GM12872 (cell line): ENCODE measurements around the gene PHF19.

Experiments
- TF ChIP-seq, protein P1 (sequence below): IDR thresholded peaks from 3 replicates; pipeline ENCODE4 v1.5.1; 2011; ENCODE audit warnings: low read depth, mild to moderate bottlenecking, low read length, moderate library complexity; ENCODE audit not compliant: insufficient read depth

PHF19 gene

GRCh38 chr9:120892748-120893610 is 16.0 kb upstream of the PHF19 start:
- TF ChIP-seq, protein P1, sequence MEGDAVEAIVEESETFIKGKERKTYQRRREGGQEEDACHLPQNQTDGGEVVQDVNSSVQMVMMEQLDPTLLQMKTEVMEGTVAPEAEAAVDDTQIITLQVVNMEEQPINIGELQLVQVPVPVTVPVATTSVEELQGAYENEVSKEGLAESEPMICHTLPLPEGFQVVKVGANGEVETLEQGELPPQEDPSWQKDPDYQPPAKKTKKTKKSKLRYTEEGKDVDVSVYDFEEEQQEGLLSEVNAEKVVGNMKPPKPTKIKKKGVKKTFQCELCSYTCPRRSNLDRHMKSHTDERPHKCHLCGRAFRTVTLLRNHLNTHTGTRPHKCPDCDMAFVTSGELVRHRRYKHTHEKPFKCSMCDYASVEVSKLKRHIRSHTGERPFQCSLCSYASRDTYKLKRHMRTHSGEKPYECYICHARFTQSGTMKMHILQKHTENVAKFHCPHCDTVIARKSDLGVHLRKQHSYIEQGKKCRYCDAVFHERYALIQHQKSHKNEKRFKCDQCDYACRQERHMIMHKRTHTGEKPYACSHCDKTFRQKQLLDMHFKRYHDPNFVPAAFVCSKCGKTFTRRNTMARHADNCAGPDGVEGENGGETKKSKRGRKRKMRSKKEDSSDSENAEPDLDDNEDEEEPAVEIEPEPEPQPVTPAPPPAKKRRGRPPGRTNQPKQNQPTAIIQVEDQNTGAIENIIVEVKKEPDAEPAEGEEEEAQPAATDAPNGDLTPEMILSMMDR, result no peak

DNA sequence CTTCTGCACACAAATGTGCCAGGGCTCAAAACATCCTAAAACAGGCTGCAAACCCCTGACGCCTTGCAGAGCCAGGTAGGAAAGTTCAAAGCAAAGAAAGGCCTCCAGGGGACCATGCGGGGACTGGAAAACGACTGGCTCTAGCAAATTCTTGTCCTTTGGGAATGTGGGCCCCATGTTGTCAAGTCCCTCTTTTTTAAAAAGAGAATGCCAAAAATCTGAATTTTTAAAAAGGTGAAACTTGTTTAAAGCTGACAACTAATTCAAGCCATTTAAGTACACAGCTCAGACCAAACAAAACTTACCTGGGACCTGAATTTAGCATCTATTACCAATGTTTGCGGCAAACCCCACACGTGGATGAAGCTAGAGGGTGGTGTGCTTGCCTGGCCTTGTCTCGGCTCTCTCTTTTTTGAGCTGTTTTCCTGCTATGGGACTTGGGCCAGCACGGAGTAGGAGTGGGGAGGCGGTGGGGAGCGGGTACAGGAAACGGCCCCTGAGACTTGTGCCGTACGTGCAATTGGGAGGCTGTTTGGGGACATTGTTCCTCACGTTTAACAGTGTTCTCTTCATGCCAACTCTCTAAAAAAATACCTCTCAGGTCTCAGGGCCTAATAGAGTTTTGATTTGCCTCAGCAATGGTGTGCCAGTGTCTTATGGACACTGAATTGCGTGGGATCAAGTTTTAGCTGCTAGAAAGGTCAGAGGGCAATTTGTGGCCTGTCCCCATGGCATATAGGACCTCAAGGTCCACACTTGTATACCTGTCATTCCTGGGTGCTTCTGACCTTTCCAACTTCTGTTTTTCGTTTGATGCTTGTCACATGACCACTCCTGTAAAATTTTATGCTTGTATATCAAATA is 15.1 kb upstream of the PHF19 start:
- TF ChIP-seq, protein P1, result no peak

- TF ChIP-seq, protein P1, result no peak
Measured at GRCh38 chr9:120891245-120891883, 14.4 kb upstream of the PHF19 start.

DNA sequence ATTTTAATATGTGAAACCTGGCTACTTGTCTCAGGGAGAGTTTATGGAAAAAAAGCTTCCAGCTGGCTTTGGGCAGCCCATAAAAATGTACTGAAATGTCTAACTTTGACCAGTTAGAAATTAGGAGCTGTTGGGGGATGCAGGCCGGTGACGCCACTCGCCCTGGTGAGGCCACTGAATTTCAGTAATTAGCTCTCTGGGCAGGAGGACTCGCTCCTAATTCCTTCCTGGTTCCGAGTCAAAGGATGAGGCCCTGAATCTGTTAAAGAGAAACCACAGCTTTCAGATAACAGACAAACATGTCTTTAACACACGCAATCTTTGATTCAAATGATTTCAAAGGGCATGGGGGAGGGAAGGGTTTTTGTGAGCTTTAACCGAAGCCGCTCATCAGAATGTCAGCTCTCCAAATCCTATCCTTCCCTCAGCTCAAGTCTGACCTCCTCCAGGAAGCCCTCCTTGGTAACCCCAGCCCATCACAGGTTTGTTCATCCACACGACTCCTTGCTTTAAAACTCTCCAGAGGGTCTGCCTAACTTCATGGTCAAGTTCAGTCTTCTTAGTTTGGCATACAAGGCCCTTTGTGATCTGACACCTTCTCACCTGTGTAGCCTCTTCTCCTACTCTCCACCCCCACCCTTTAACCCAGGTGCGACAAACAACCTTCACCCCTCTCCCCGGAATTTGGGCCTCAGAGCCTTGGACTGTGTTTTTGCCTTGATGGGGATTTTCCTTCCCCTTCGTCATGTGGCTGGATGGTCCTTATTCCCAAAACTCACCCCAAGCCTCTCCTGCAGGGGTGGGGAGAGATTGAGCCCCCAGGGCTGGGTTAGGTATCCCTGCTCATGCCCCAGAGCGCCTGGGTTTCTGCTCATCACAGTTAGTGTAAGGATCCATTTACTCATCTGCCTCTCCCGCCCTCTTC is 13.6 kb upstream of the PHF19 start:
- TF ChIP-seq, protein P1, result no peak

GRCh38 chr9:120889606-120890271 is 12.8 kb upstream of the PHF19 start:
- TF ChIP-seq, protein P1, result no peak

- TF ChIP-seq, protein P1, result no peak
Measured at GRCh38 chr9:120888626-120889025, 11.6 kb upstream of the PHF19 start.
